Ovary (tissue), 3 donors: Measurements from ENCODE around the gene GALR2.

Source experiments
- EP300 ChIP-seq: sonication (generic); formaldehyde crosslinking; IDR thresholded peaks from one replicate; pipeline ENCODE4 v1.6.1; 2017; ENCODE audit warnings: antibody characterized with exemption
- POLR2A ChIP-seq: fragments of 450-650 bp; IDR thresholded peaks from one replicate; pipeline ENCODE4 v1.6.1; 2017; ENCODE audit warnings: antibody characterized with exemption, mild to moderate bottlenecking, moderate library complexity
- TF ChIP-seq, protein P1 (sequence below), 3 donors: fragments of 450-650 bp in 2 of 3; fragments of 200-600 bp in 1 of 3; IDR thresholded peaks; one replicate each; pipeline versions ENCODE4 v1.5.1 to v1.8.0; 2016 to 2022; ENCODE audit warnings: antibody characterized with exemption in 3 of 3, mild to moderate bottlenecking in 1 of 3
- donor health status: DM: no; HTN: no; CAD: no.

DNA sequence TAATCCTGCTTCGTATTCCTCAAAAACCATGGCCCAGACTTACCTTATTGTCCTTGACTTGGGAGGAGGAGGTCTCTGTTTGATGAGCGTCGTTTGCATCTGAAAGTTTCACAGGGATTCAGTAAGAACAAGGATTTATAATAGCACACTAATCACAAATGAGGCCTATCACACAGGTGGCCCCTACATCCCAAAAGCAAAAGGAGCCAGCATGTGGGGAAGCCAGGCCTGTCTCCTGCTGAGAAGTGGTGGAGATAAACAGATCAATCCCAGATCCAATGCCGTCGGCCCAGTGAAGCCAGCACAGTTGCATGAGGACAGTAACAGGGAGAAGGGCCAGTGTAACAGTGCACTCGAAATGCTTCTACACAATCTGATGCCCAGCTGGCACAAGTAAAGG lies 34.2 kb upstream of the GALR2 start:
- TF ChIP-seq, protein P1, sequence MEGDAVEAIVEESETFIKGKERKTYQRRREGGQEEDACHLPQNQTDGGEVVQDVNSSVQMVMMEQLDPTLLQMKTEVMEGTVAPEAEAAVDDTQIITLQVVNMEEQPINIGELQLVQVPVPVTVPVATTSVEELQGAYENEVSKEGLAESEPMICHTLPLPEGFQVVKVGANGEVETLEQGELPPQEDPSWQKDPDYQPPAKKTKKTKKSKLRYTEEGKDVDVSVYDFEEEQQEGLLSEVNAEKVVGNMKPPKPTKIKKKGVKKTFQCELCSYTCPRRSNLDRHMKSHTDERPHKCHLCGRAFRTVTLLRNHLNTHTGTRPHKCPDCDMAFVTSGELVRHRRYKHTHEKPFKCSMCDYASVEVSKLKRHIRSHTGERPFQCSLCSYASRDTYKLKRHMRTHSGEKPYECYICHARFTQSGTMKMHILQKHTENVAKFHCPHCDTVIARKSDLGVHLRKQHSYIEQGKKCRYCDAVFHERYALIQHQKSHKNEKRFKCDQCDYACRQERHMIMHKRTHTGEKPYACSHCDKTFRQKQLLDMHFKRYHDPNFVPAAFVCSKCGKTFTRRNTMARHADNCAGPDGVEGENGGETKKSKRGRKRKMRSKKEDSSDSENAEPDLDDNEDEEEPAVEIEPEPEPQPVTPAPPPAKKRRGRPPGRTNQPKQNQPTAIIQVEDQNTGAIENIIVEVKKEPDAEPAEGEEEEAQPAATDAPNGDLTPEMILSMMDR (IDR thresholded peaks at IDR 0.05) = no peak
- TF ChIP-seq POLR2A (no peak), EP300 (no peak)
